Bronchial epithelial cell (primary cell): ENCODE results near the gene KAZN. TPM values are rescaled to one million over a fixed set of nuclear protein-coding genes. Genes with fewer than 3 reads are reported as not detected.

Experiments
- DNase-seq: peaks from one replicate; pipeline ENCODE4 v3.0.0-alpha.2; 2010; ENCODE audit warnings: low read depth
- FAIRE-seq: peaks from 2 replicates; lab custom pipeline; 2011; peaks lifted over from hg19 to GRCh38; lab: Jason Lieb, UNC
- H3K27me3 ChIP-seq: 2 replicates; pipeline ENCODE4 v1.5.1; 2011; ENCODE audit warnings: low read length; ENCODE audit not compliant: control insufficient read depth, insufficient read depth
- H3K36me3 ChIP-seq: 2 replicates; pipeline ENCODE4 v1.5.1; 2011; ENCODE audit warnings: low read length; ENCODE audit not compliant: control insufficient read depth, insufficient read depth
- H3K4me3 ChIP-seq: 2 replicates; pipeline ENCODE4 v1.5.1; 2011; ENCODE audit warnings: mild to moderate bottlenecking, low read depth, low read length, control low read depth
- CTCF ChIP-seq: IDR thresholded peaks from 2 replicates; pipeline ENCODE4 v1.5.1; 2011; ENCODE audit warnings: mild to moderate bottlenecking, moderate library complexity, low read length, control low read depth, inconsistent platforms; ENCODE audit not compliant: insufficient read depth, severe bottlenecking
- total RNA-seq: library from RNA; depleted of rRNA; stranded (reverse); fragments of >200 nt; gene quantifications from 2 replicates; pipeline ENCODE4 v1.2.1, GENCODE V29; 2014

The KAZN gene
- total RNA-seq, 1 donor from 2014 or later = 4.7 TPM

- TF ChIP-seq CTCF = no peak
- no peak overlapping the region for H3K4me3 ChIP-seq
- H3K36me3 ChIP-seq = no peaks in the 10 kb centered on the region
- DNase-seq = no peak
- H3K27me3 ChIP-seq = no peaks in the 10 kb centered on the region
- no peak for FAIRE-seq
Measured at GRCh38 chr1:14630986-14631385, 32.5 kb downstream of the KAZN start.

GRCh38 chr1:14631421-14631820, 32.9 kb downstream of the KAZN start:
- DNase-seq = no peak
- no peak for FAIRE-seq
- Histone ChIP-seq H3K4me3 (no peak overlapping the region), H3K36me3 (no peaks in the 10 kb centered on the region), H3K27me3 (no peaks in the 10 kb centered on the region)
- no peak for TF ChIP-seq CTCF

- TF ChIP-seq CTCF = no peak
- no peaks in the 10 kb centered on the region for H3K36me3 ChIP-seq
- no peak overlapping the region for H3K4me3 ChIP-seq
- no peaks in the 10 kb centered on the region for H3K27me3 ChIP-seq
- FAIRE-seq (peak; percentile 58), DNase-seq (no peak)
Measured at GRCh38 chr1:14634486-14634885, 36.0 kb downstream of the KAZN start.

DNA sequence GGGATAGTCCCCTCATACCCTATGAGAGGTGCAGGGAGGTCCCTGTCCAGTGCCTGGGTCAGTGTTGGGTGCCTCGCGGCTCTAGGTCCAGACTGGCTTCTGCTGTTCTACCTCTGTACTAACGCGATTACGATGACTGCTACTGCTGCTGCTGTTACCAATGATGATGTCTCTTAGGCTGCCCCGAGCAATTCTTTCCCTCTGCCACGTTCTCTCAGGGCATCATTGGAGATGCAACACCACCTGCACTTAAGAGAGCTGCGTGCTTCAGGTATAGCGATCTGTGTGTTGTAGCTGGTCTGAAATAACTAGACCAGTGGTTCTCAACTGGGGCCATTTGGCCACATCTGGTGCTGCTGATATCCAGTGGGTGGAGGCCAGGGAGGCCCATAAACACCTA, 36.9 kb downstream of the KAZN start:
- FAIRE-seq = no peak
- DNase-seq = no peak
- TF ChIP-seq CTCF = no peak
- Histone ChIP-seq H3K27me3 (no peaks in the 10 kb centered on the region), H3K36me3 (no peaks in the 10 kb centered on the region), H3K4me3 (no peak overlapping the region)

- no peak for TF ChIP-seq CTCF
- no peak for FAIRE-seq
- Histone ChIP-seq H3K27me3 (no peaks in the 10 kb centered on the region), H3K36me3 (no peaks in the 10 kb centered on the region), H3K4me3 (no peak overlapping the region)
- no peak for DNase-seq
Measured at GRCh38 chr1:14636897-14637632, 38.6 kb downstream of the KAZN start.
